Measurements from ENCODE around the gene RAB1B. TPM values are rescaled to one million over a fixed set of nuclear protein-coding genes. Genes with fewer than 3 reads are reported as not detected.
"Not testable (repeated sequence)": the region's sequence is repeated elsewhere in the genome, so short reads cannot be mapped to it uniquely, and the experiment has no call there.

RAB1B gene
- total RNA-seq, 4 donors from 2014 or later: 89.8 to 141 (median 131) TPM

DNA sequence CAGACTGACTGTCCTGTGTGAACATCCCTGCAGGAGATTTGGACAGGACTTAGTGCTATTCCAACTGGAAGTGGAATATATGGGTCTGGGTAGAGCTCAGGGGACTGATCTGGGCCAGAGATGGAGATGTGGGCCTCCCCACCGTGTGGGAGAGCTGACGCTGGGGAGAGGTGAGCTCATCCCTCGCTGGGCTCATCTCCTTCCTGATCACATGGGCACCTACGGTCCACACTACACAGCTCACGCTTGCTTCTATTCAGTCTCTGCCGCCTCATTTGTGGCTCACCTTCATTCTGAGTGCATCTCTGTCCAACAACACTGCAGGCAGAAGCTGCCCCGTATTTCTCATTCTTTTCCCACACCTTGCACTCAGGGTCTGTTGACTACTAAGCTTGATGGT is 16.6 kb upstream of the RAB1B start:
- H3K9me3 ChIP-seq: no peaks in the 10 kb centered on the region
- H3K27ac ChIP-seq: no peak overlapping the region
- DNase-seq: no peak
- intact Hi-C loops (cut with DNase I; ENCODE audit: low total_unique reads): no loop called here
- H3K4me3 ChIP-seq: no peak overlapping the region
- TF ChIP-seq, protein P1, sequence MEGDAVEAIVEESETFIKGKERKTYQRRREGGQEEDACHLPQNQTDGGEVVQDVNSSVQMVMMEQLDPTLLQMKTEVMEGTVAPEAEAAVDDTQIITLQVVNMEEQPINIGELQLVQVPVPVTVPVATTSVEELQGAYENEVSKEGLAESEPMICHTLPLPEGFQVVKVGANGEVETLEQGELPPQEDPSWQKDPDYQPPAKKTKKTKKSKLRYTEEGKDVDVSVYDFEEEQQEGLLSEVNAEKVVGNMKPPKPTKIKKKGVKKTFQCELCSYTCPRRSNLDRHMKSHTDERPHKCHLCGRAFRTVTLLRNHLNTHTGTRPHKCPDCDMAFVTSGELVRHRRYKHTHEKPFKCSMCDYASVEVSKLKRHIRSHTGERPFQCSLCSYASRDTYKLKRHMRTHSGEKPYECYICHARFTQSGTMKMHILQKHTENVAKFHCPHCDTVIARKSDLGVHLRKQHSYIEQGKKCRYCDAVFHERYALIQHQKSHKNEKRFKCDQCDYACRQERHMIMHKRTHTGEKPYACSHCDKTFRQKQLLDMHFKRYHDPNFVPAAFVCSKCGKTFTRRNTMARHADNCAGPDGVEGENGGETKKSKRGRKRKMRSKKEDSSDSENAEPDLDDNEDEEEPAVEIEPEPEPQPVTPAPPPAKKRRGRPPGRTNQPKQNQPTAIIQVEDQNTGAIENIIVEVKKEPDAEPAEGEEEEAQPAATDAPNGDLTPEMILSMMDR (IDR thresholded peaks at IDR 0.05): no peak
- TF ChIP-seq EP300 (IDR thresholded peaks at IDR 0.05; ENCODE audit: low read depth) (no peak), POLR2A (IDR thresholded peaks at IDR 0.05) (no peak), POLR2AphosphoS5 (IDR thresholded peaks at IDR 0.05) (no peak)
- peaks cover 0 to 5% (median 4%) of the 10 kb centered on the region in 4 donors for H3K4me1 ChIP-seq
- WGBS, 2 donors (ENCODE audit: low coverage in 1 of 2): 76 to 80% methylated on average over 7 of the region's 7 CpGs
- H3K36me3 ChIP-seq: no peaks in the 10 kb centered on the region
- in situ Hi-C loops (cut with MboI; ENCODE audit: low pct_ligation_motif_present in 1 of 4, low pct_unique_long_range_greater_than_20kb in 1 of 4, low sequenced_read_pairs in 3 of 4): no loop called here
- H3K27me3 ChIP-seq: peaks cover 6% of the 10 kb centered on the region

GRCh38 chr11:66253081-66253480 is 15.4 kb upstream of the RAB1B start:
- H3K27me3 ChIP-seq; H3K9me3 ChIP-seq; H3K27ac ChIP-seq; intact Hi-C loops (cut with DNase I; ENCODE audit: low total_unique reads); H3K4me3 ChIP-seq; in situ Hi-C loops (cut with MboI; ENCODE audit: low pct_ligation_motif_present in 1 of 4, low pct_unique_long_range_greater_than_20kb in 1 of 4, low sequenced_read_pairs in 3 of 4); DNase-seq; H3K36me3 ChIP-seq: not testable (repeated sequence)
- WGBS, 2 donors (ENCODE audit: low coverage in 1 of 2): 80 to 84% methylated on average over 5 to 6 of the region's 6 CpGs
- peaks cover 0 to 11% (median 9%) of the 10 kb centered on the region in 4 donors for H3K4me1 ChIP-seq

GRCh38 chr11:66258473-66258893 is 10.0 kb upstream of the RAB1B start:
- peak overlapping the region; percentile 77 to 92 (median 84) for H3K27ac ChIP-seq
- no peaks in the 10 kb centered on the region for H3K36me3 ChIP-seq
- WGBS, 2 donors (ENCODE audit: low coverage in 1 of 2): 6 to 37% methylated on average over 2 to 14 of the region's 28 CpGs
- H3K4me1 ChIP-seq: peaks cover 0 to 20% (median 16%) of the 10 kb centered on the region in 4 donors
- no peak for DNase-seq
- TF ChIP-seq POLR2A (IDR thresholded peaks at IDR 0.05) (no peak), POLR2AphosphoS5 (IDR thresholded peaks at IDR 0.05) (no peak), EP300 (IDR thresholded peaks at IDR 0.05; ENCODE audit: low read depth) (no peak)
- TF ChIP-seq, protein P1 (IDR thresholded peaks at IDR 0.05): peak in 2 of 5 experiments; percentile 18 to 31
- H3K9me3 ChIP-seq: no peaks in the 10 kb centered on the region
- intact Hi-C loops (cut with DNase I; ENCODE audit: low total_unique reads) (loop anchor here (2.0 kb wide), 1 partner anchor 36 kb away; no protein-coding TSS in a partner anchor), in situ Hi-C loops (cut with MboI; ENCODE audit: low pct_ligation_motif_present in 1 of 4, low pct_unique_long_range_greater_than_20kb in 1 of 4, low sequenced_read_pairs in 3 of 4) (no loop called here)
- peaks cover 7% of the 10 kb centered on the region for H3K27me3 ChIP-seq
- peak overlapping the region; percentile 67 to 89 (median 80) for H3K4me3 ChIP-seq

GRCh38 chr11:66259225-66259624 is 9.2 kb upstream of the RAB1B start:
- intact Hi-C loops (cut with DNase I; ENCODE audit: low total_unique reads) (loop anchor here (2.0 kb wide), 1 partner anchor 36 kb away; no protein-coding TSS in a partner anchor), in situ Hi-C loops (cut with MboI; ENCODE audit: low pct_ligation_motif_present in 1 of 4, low pct_unique_long_range_greater_than_20kb in 1 of 4, low sequenced_read_pairs in 3 of 4) (no loop called here)
- Histone ChIP-seq H3K36me3 (no peaks in the 10 kb centered on the region), H3K27ac (no peak overlapping the region), H3K4me1 (peaks cover 0 to 20% (median 16%) of the 10 kb centered on the region in 4 donors), H3K4me3 (no peak overlapping the region), H3K9me3 (no peaks in the 10 kb centered on the region), H3K27me3 (peaks cover 7% of the 10 kb centered on the region)
- no peak for DNase-seq
- WGBS, 2 donors (ENCODE audit: low coverage in 1 of 2): 90 to 100% methylated on average over 2 of the region's 2 CpGs
- TF ChIP-seq EP300 (IDR thresholded peaks at IDR 0.05; ENCODE audit: low read depth) (no peak), POLR2A (IDR thresholded peaks at IDR 0.05) (no peak), POLR2AphosphoS5 (IDR thresholded peaks at IDR 0.05) (no peak)
- TF ChIP-seq, protein P1 (IDR thresholded peaks at IDR 0.05): no peak

DNA sequence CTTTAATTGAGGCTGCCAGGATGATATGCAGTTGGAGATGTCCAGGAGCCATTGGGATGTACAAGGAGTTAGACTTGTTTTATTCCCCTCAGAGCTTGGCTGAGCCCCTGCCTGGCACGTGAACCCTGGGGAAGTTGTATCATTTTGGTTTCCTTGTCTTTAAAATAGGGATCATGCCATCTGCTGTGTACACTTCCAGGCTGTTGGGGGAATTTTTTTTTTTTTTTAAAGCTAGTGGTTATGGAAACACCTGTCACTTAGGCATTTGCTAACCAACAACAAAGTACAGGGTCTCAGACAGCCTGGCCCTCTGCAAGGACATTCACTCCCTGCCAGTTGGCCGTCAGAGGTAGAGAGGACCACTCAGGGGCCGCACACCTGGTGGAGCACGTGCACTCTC is 8.5 kb upstream of the RAB1B start:
- TF ChIP-seq POLR2A (IDR thresholded peaks at IDR 0.05): no peak
- TF ChIP-seq, protein P1 (IDR thresholded peaks at IDR 0.05): no peak
- no peak for TF ChIP-seq EP300 (IDR thresholded peaks at IDR 0.05; ENCODE audit: low read depth)
- TF ChIP-seq POLR2AphosphoS5 (IDR thresholded peaks at IDR 0.05): no peak
- Histone ChIP-seq H3K27ac (no peak overlapping the region), H3K36me3 (no peaks in the 10 kb centered on the region), H3K27me3 (peaks cover 7% of the 10 kb centered on the region), H3K4me1 (peaks cover 0 to 20% (median 16%) of the 10 kb centered on the region in 4 donors), H3K4me3 (no peak overlapping the region), H3K9me3 (no peaks in the 10 kb centered on the region)
- in situ Hi-C loops (cut with MboI; ENCODE audit: low pct_ligation_motif_present in 1 of 4, low pct_unique_long_range_greater_than_20kb in 1 of 4, low sequenced_read_pairs in 3 of 4) (no loop called here), intact Hi-C loops (cut with DNase I; ENCODE audit: low total_unique reads) (loop anchor here (2.0 kb wide), 1 partner anchor 37 kb away; no protein-coding TSS in a partner anchor)
- WGBS, 2 donors (ENCODE audit: low coverage in 1 of 2): 92 to 100% methylated on average over 1 to 4 of the region's 4 CpGs
- no peak for DNase-seq

All from transverse colon (tissue), 4 donors.